H1 (cell line): ENCODE results near the gene RGS3. TPM values are rescaled to one million over a fixed set of nuclear protein-coding genes. Genes with fewer than 3 reads are reported as not detected.

Source experiments
- CTCF ChIA-PET: fragments of 300-600 bp; sonication (Branson Sonifier 250); formaldehyde crosslinking; loops from one replicate; lab custom pipeline; 2021; ENCODE audit not compliant: partially characterized antibody; lab: Charles Lee
- POLR2A ChIA-PET: fragments of 300-600 bp; sonication (Branson Sonifier 250); formaldehyde crosslinking; loops from one replicate; lab custom pipeline; 2021; ENCODE audit warnings: inconsistent platforms; ENCODE audit not compliant: partially characterized antibody; lab: Charles Lee
- DNase-seq, 2 experiments: peaks; one replicate each; pipeline versions ENCODE4 v3.0.0 to v3.0.0-alpha.2; 2010 to 2022; ENCODE audit warnings: low spot score in 2 of 2, low read depth in 1 of 2, mixed read lengths in 1 of 2
- FAIRE-seq: peaks from 2 replicates; lab custom pipeline; 2011; peaks lifted over from hg19 to GRCh38; lab: Jason Lieb, UNC
- H2AFZ ChIP-seq: 2 replicates; pipeline ENCODE4 v1.8.1; 2012; ENCODE audit warnings: low read length, inconsistent platforms
- H2AK5ac ChIP-seq: 2 replicates; pipeline ENCODE4 v1.6.1; 2013; ENCODE audit warnings: low read depth, low read length
- H2BK120ac ChIP-seq: replicated peaks from 2 replicates; pipeline ENCODE3; 2013; ENCODE audit warnings: low read depth, low read length, inconsistent platforms
- H2BK12ac ChIP-seq: 2 replicates; pipeline ENCODE4 v1.6.1; 2013; ENCODE audit warnings: low read depth, low read length
- H2BK15ac ChIP-seq: 2 replicates; pipeline ENCODE4 v1.6.1; 2013; ENCODE audit warnings: low read length
- H2BK20ac ChIP-seq: 2 replicates; pipeline ENCODE4 v1.6.1; 2013; ENCODE audit warnings: low read length
- H2BK5ac ChIP-seq: 2 replicates; pipeline ENCODE4 v1.6.1; 2013; ENCODE audit warnings: low read depth, low read length
- H3K14ac ChIP-seq: 2 replicates; pipeline ENCODE4 v1.6.1; 2013; ENCODE audit warnings: inconsistent platforms; ENCODE audit not compliant: insufficient read length
- H3K18ac ChIP-seq: 2 replicates; pipeline ENCODE4 v1.6.1; 2013; ENCODE audit warnings: low read length; ENCODE audit errors: extremely low read depth
- H3K23ac ChIP-seq: 2 replicates; pipeline ENCODE4 v1.6.1; 2013; ENCODE audit warnings: inconsistent platforms; ENCODE audit not compliant: insufficient read length
- H3K23me2 ChIP-seq: 2 replicates; pipeline ENCODE4 v1.6.1; 2013; ENCODE audit warnings: low read depth, low read length
- H3K27ac ChIP-seq: 2 replicates; pipeline ENCODE4 v1.6.1; 2011; ENCODE audit warnings: low read depth, low read length, inconsistent platforms
- H3K27me3 ChIP-seq, 4 experiments: replicated peaks in 1 of 4; 1 replicate in 1 of 4; 2 replicates in 3 of 4; pipeline versions ENCODE4 v1.6.1 to v1.8.1; 2011 to 2013; ENCODE audit warnings: low read length in 3 of 4, mild to moderate bottlenecking in 3 of 4, inconsistent platforms in 2 of 4, mixed read lengths in 2 of 4, moderate library complexity in 1 of 4; ENCODE audit not compliant: control insufficient read depth in 3 of 4, insufficient read depth in 3 of 4; ENCODE audit errors: extremely low read depth in 1 of 4
- H3K36me3 ChIP-seq, 4 experiments: 2 replicates each; pipeline versions ENCODE4 v1.6.1 to v1.8.1; 2011 to 2013; ENCODE audit warnings: mild to moderate bottlenecking in 4 of 4, low read length in 3 of 4, moderate library complexity in 2 of 4, control low read depth in 1 of 4, inconsistent platforms in 1 of 4; ENCODE audit not compliant: insufficient read depth in 4 of 4, control insufficient read depth in 2 of 4
- H3K4ac ChIP-seq: replicated peaks from 2 replicates; pipeline ENCODE3; 2013; ENCODE audit warnings: low read length, low read depth, mixed read lengths, inconsistent platforms; ENCODE audit not compliant: insufficient read length
- H3K4me1 ChIP-seq, 4 experiments: replicated peaks in 1 of 4; 1 replicate in 1 of 4; 2 replicates in 3 of 4; pipeline versions ENCODE4 v1.6.1 to v1.8.1; 2011 to 2013; ENCODE audit warnings: low read length in 3 of 4, inconsistent platforms in 2 of 4, mixed read lengths in 1 of 4; ENCODE audit not compliant: insufficient read depth in 4 of 4, control insufficient read depth in 3 of 4
- H3K4me2 ChIP-seq, 2 experiments: 2 replicates each; pipeline versions ENCODE4 v1.6.1 to v1.8.1; 2011 to 2013; ENCODE audit warnings: low read depth in 2 of 2, low read length in 2 of 2, control low read depth in 1 of 2, inconsistent platforms in 1 of 2, mild to moderate bottlenecking in 1 of 2; ENCODE audit not compliant: insufficient read depth in 1 of 2
- H3K4me3 ChIP-seq, 4 experiments: fragments of 200-600, 300-600 bp in 1 of 4; sonication (generic), shearing (Covaris generic), sonication (Bioruptor Twin) in 1 of 4; 2 replicates each; pipeline versions ENCODE4 v1.5.1 to v1.8.1; 2011 to 2016; ENCODE audit warnings: low read length in 4 of 4, low read depth in 3 of 4, control low read depth in 2 of 4, inconsistent platforms in 2 of 4, mild to moderate bottlenecking in 2 of 4, mixed read lengths in 1 of 4, moderate library complexity in 1 of 4; ENCODE audit not compliant: insufficient read depth in 2 of 4; ENCODE audit errors: extremely low read depth in 1 of 4
- H3K56ac ChIP-seq: replicated peaks from 2 replicates; pipeline ENCODE3; 2013; ENCODE audit warnings: low read depth, mild to moderate bottlenecking, mixed read lengths, low read length, inconsistent platforms; ENCODE audit not compliant: insufficient read length
- H3K79me1 ChIP-seq: 2 replicates; pipeline ENCODE4 v1.6.1; 2013; ENCODE audit warnings: low read depth, low read length, control low read depth
- H3K79me2 ChIP-seq, 2 experiments: 2 replicates each; pipeline versions ENCODE4 v1.6.1 to v1.8.1; 2012 to 2013; ENCODE audit warnings: low read length in 2 of 2, mild to moderate bottlenecking in 2 of 2, inconsistent platforms in 1 of 2; ENCODE audit not compliant: insufficient read depth in 2 of 2, control insufficient read depth in 1 of 2
- H3K9ac ChIP-seq, 4 experiments: replicated peaks in 1 of 4; 1 replicate in 1 of 4; 2 replicates in 3 of 4; pipeline versions ENCODE4 v1.6.1 to v1.8.1; 2011 to 2013; ENCODE audit warnings: low read depth in 3 of 4, low read length in 3 of 4, control low read depth in 2 of 4, mild to moderate bottlenecking in 2 of 4, moderate library complexity in 2 of 4, inconsistent platforms in 1 of 4; ENCODE audit errors: extremely low read depth in 1 of 4
- H3K9me3 ChIP-seq, 2 experiments: 2 replicates each; pipeline versions ENCODE4 v1.6.1 to v1.8.1; 2012 to 2013; ENCODE audit warnings: mild to moderate bottlenecking in 2 of 2, moderate library complexity in 2 of 2, control low read depth in 1 of 2, inconsistent platforms in 1 of 2, low read depth in 1 of 2, low read length in 1 of 2, mixed read lengths in 1 of 2; ENCODE audit not compliant: insufficient read depth in 2 of 2
- H4K20me1 ChIP-seq, 2 experiments: replicated peaks in 1 of 2; 2 replicates each; pipeline versions ENCODE3 to v1.8.1; 2011 to 2013; ENCODE audit warnings: inconsistent platforms in 2 of 2, low read length in 2 of 2, mild to moderate bottlenecking in 1 of 2; ENCODE audit not compliant: insufficient read depth in 2 of 2, control insufficient read depth in 1 of 2
- H4K5ac ChIP-seq: 2 replicates; pipeline ENCODE4 v1.6.1; 2013; ENCODE audit warnings: low read length, low read depth, mixed read lengths, inconsistent platforms; ENCODE audit not compliant: insufficient read length
- H4K8ac ChIP-seq: 2 replicates; pipeline ENCODE4 v1.8.0; 2013; ENCODE audit warnings: mild to moderate bottlenecking, moderate library complexity, low read length, inconsistent platforms; ENCODE audit not compliant: insufficient read depth; ENCODE audit errors: extremely low read depth
- H4K91ac ChIP-seq: replicated peaks from 2 replicates; pipeline ENCODE3; 2013; ENCODE audit warnings: low read length, mixed read lengths, inconsistent platforms; ENCODE audit not compliant: insufficient read length
- CEBPB ChIP-seq: IDR thresholded peaks from 2 replicates; pipeline ENCODE4 v1.6.1; 2012; ENCODE audit warnings: low read depth, low read length
- CHD2 ChIP-seq: IDR thresholded peaks from 2 replicates; pipeline ENCODE4 v1.6.1; 2012; ENCODE audit warnings: low read length, improper control_type of control experiment
- E2F6 ChIP-seq: IDR thresholded peaks from 2 replicates; pipeline ENCODE4 v1.6.1; 2012; ENCODE audit warnings: inconsistent platforms
- EP300 ChIP-seq, 2 experiments: IDR thresholded peaks; 1 replicate in 1 of 2; 2 replicates in 1 of 2; pipeline ENCODE4 v1.6.1; 2011 to 2012; ENCODE audit warnings: low read depth in 2 of 2, low read length in 2 of 2, mild to moderate bottlenecking in 2 of 2, borderline replicate concordance in 1 of 2, inconsistent platforms in 1 of 2, moderate library complexity in 1 of 2
- HDAC6 ChIP-seq: IDR thresholded peaks from one replicate; pipeline ENCODE4 v1.7.1; 2012; ENCODE audit warnings: low read depth, mild to moderate bottlenecking, inconsistent platforms, low read length, moderate library complexity
- KDM4A ChIP-seq: IDR thresholded peaks from one replicate; pipeline ENCODE4 v1.7.1; 2012; ENCODE audit warnings: low read depth, mild to moderate bottlenecking, moderate library complexity, low read length, inconsistent platforms; ENCODE audit not compliant: severe bottlenecking
- MAFK ChIP-seq: IDR thresholded peaks from 2 replicates; pipeline ENCODE4 v1.6.1; 2012; ENCODE audit warnings: low read depth, mild to moderate bottlenecking, improper control_type of control experiment, low read length
- POLR2AphosphoS5 ChIP-seq: IDR thresholded peaks from 2 replicates; pipeline ENCODE4 v1.6.1; 2011; ENCODE audit warnings: low read depth, low read length
- RBBP5 ChIP-seq: IDR thresholded peaks from 2 replicates; pipeline ENCODE4 v1.7.1; 2012; ENCODE audit warnings: low read depth, mild to moderate bottlenecking, inconsistent platforms, low read length, moderate library complexity, borderline replicate concordance
- SIN3A ChIP-seq, 2 experiments: IDR thresholded peaks in 1 of 2; conservative IDR thresholded peaks in 1 of 2; 2 replicates each; pipeline ENCODE4 v1.6.1; 2011 to 2012; ENCODE audit warnings: low read length in 2 of 2, improper control_type of control experiment in 1 of 2, low read depth in 1 of 2, mild to moderate bottlenecking in 1 of 2
- SP2 ChIP-seq: IDR thresholded peaks from 2 replicates; pipeline ENCODE4 v1.6.1; 2012; ENCODE audit warnings: mild to moderate bottlenecking, low read length, inconsistent platforms
- TAF7 ChIP-seq: optimal IDR thresholded peaks from 2 replicates; pipeline ENCODE3; 2011; ENCODE audit warnings: low read depth, mild to moderate bottlenecking, inconsistent platforms, low read length, moderate library complexity, borderline replicate concordance
- TBP ChIP-seq: IDR thresholded peaks from 2 replicates; pipeline ENCODE4 v1.6.1; 2011; ENCODE audit warnings: low read depth, low read length, improper control_type of control experiment
- WGBS, 2 experiments: shearing (Covaris generic) in 1 of 2; methylation state at CpG; one replicate each; pipeline versions ENCODE4 v1.1.6 to v1.1.7; 2013 to 2015; ENCODE audit warnings: low lambda C conversion rate in 2 of 2, mixed read lengths in 2 of 2, inconsistent platforms in 1 of 2, low coverage in 1 of 2, missing lambda C conversion rate in 1 of 2; ENCODE audit not compliant: insufficient replicate concordance in 2 of 2, insufficient coverage in 1 of 2, insufficient read length in 1 of 2; ENCODE audit errors: extremely low coverage in 1 of 2, missing lambda C conversion rate in 1 of 2; 5-methylcytosine and 5-hydroxymethylcytosine counted together
- polyA plus RNA-seq, 7 experiments: library from polyadenylated mRNA; depleted of rRNA in 3 of 7; stranded (reverse) in 5 of 7; unstranded in 2 of 7; fragments of >200 nt in 5 of 7; fragments of 200-250 nt in 2 of 7; gene quantifications; 1 replicate in 5 of 7; 2 replicates in 1 of 7; 4 replicates in 1 of 7; pipeline versions ENCODE4 v1.2.1 to v1.2.3, GENCODE V29; 2011 to 2013; ENCODE audit warnings: missing spikeins in 2 of 7, mixed read lengths in 2 of 7
- total RNA-seq: library from RNA; stranded (reverse); fragmentation: NEBNext Ultra II Directional; extraction: Animal tissue kit (Norgen Biotek cat#: 25700); gene quantifications from 2 replicates; pipeline ENCODE4 v1.2.1, GENCODE V29; 2021

The RGS3 gene
- total and polyA plus RNA-seq, 2 of the 8 experiments (the other 6 are each of a cell fraction or from before 2014, with no cell fraction given), result 12.6 to 18.2 TPM

GRCh38 chr9:113568081-113568435, 104.5 kb downstream of the RGS3 start:
- no peak overlapping the region for H3K27ac ChIP-seq
- H3K18ac ChIP-seq, result no peak overlapping the region
- DNase-seq (no peak), FAIRE-seq (no peak)
- no peak overlapping the region for H2BK20ac ChIP-seq
- H3K4me3 ChIP-seq, result no peak overlapping the region
- peaks cover 4 to 23% (median 13%) of the 10 kb centered on the region in 4 experiments for H3K4me1 ChIP-seq
- CTCF ChIA-PET, result interaction anchor here (1.0 to 6.6 kb wide), 4 partner anchors 11 to 116 kb away, joined by 3 to 38 read pairs (median 10); no protein-coding TSS in a partner anchor
- H2AFZ ChIP-seq, result no peak overlapping the region
- H3K23ac ChIP-seq, result no peak overlapping the region
- no peak overlapping the region for H3K56ac ChIP-seq
- H2BK12ac ChIP-seq, result no peak overlapping the region
- no peaks in the 10 kb centered on the region for H4K20me1 ChIP-seq
- no peak overlapping the region for H3K4ac ChIP-seq
- no peak overlapping the region for H3K14ac ChIP-seq
- H3K9ac ChIP-seq, result no peak overlapping the region
- H2BK5ac ChIP-seq, result no peak overlapping the region
- WGBS, 2 experiments, result 77% methylated on average over 5 of the region's 5 CpGs; no CpG with 5 or more reads in 1 of the 2 experiments
- POLR2A ChIA-PET, result interaction anchor here (1.6 kb wide), 1 partner anchor 42 kb away, joined by 4 read pairs; no protein-coding TSS in a partner anchor
- H2BK15ac ChIP-seq, result no peak overlapping the region
- peaks cover 0 to 5% (median 0%) of the 10 kb centered on the region in 4 experiments; a peak in 1 of 7 replicates for H3K27me3 ChIP-seq
- no peak overlapping the region for H2BK120ac ChIP-seq
- H3K9me3 ChIP-seq, result no peaks in the 10 kb centered on the region
- peaks cover 2% of the 10 kb centered on the region; the same call in 1 of the 2 replicates for H3K79me1 ChIP-seq
- H2AK5ac ChIP-seq, result no peak overlapping the region
- H3K4me2 ChIP-seq, result no peak overlapping the region
- no peaks in the 10 kb centered on the region for H3K79me2 ChIP-seq
- no peak overlapping the region for H4K91ac ChIP-seq
- no peak overlapping the region for H4K5ac ChIP-seq
- H3K23me2 ChIP-seq, result peaks cover 9% of the 10 kb centered on the region; the same call in 1 of the 2 replicates
- H4K8ac ChIP-seq, result no peak overlapping the region
- no peaks in the 10 kb centered on the region for H3K36me3 ChIP-seq
- TF ChIP-seq EP300 (IDR thresholded peaks at IDR 0.05; ENCODE audit: borderline replicate concordance in 1 of 2, low read depth in 2 of 2, low read length in 2 of 2) (no peak), HDAC6 (no peak), CHD2 (no peak), E2F6 (no peak), RBBP5 (no peak), POLR2AphosphoS5 (no peak), CEBPB (no peak), SP2 (no peak), TAF7 (no peak), TBP (no peak), SIN3A (conservative IDR thresholded peaks at IDR 0.05 in 1 of 2, IDR thresholded peaks at IDR 0.05 in 1 of 2; ENCODE audit: low read depth in 1 of 2, low read length in 2 of 2) (no peak), KDM4A (no peak), MAFK (no peak)
